RPMI7951 (cell line): ENCODE results near the gene SLC46A3. TPM values are rescaled to one million over a fixed set of nuclear protein-coding genes. Genes with fewer than 3 reads are reported as not detected.
"Not testable (repeated sequence)": the region's sequence is repeated elsewhere in the genome, so short reads cannot be mapped to it uniquely, and the experiment has no call there.

ENCODE experiments used
- DNase-seq: peaks from one replicate; pipeline ENCODE4 v3.0.0-alpha.2; 2012; ENCODE audit warnings: low read depth
- total RNA-seq: library from RNA; depleted of rRNA; stranded (reverse); fragments of >200 nt; shearing (Covaris generic); gene quantifications from 2 replicates; pipeline ENCODE4 v1.2.3, GENCODE V29; 2014

The SLC46A3 gene
- total RNA-seq, 1 experiment from 2014 or later: 7.6 TPM

DNA sequence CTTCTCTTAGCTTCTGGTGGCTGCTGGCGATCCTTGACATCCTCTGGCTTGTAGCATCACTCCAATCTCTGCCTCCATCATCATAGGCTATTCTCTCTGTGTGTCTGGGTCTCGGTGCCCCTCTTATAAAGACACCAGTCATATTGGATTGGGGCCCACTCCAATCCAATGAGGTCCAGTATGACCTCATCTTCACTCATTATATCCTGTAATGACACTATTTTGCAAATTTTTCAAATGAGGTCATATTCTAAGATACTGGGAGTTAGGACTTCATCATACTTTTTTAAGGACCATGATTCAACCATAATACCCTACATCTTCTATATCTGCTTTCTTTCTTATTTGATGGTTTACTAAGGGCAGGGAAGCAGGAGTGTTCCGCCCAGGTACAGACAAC lies 12.0 kb upstream of the SLC46A3 start:
- no peak for DNase-seq

DNA sequence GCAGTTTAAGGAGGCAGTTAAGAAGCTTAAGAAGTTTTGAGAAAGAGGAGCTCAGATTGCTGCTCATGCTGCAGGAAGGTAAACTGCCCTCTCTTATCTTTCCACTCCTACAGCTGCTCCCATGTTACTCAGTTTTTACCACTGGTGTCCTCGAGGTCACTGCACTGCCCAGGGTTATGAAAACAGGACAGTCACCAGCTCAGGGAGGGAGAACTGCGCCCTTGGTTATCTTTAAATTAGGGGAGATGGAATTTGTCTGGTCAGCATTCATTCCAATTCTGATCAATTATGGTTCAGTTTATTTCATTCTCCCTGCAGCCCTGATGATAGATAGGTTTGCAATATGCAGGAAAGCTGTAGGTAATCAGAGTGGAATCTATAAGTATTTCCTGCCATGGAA lies 10.8 kb upstream of the SLC46A3 start:
- no peak for DNase-seq

DNA sequence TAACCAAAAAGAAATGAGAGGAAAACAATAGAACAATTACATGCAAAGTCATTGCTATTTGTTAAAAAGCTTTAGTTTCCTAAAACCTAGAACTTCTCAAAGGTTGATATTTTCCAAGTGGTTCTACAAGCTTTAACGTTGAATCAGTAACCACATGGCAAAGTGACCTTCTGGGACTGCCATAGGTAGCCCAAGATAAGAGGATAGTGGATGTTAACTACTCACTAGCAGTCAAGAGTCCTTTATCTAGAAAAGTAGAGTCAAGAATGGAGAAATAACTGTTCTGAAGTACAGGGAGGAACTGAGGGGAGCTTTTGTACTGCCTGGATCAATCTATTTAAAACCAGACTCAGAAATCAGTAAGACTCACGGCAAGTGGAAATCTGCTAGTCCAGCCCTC lies 9.9 kb upstream of the SLC46A3 start:
- no peak for DNase-seq

DNA sequence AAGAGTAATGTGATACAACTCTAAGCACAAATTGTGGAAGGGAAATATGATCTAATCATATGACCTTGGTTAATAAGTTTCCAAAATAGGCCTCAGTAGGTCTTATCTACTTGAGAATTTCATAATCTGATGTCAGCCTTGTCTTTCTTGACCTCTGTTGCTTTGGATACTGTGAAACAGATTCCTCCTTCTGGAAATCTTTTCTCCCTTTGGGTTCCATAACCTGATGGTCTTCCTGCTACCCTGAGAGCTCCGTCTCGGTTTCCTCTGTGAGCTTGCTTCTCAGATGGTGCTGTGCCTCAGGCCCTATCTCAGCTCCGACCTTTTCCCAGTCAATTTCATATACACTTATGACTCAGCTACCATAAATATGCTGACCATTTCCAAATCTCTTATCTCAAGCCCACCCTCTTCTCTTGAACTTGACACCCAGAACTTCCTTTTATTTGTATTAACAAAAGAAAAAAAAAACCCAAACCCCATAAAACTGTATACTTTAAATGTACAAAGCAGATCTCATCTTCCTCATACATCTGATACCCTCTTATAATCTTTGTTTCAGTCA lies 6.4 kb upstream of the SLC46A3 start:
- DNase-seq: no peak

DNA sequence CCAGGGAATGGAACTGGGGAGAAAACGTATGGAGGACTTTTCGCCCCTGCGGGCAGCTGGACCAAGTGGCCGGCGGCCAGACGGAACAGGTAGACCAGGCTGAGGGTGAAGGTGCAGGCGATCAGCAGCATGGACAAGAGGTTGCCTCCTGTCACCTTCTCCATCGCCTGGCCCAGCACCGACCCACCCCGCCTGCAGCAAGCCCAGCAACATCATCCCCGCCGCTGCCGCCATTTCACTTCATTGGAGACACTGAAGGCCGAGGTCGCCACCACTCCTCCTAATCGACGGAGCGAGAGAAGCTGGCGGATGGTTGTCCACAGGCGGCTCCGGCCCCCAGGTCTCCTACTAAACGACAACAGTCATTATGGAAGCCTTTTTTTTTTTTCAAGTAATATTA lies 5.0 kb upstream of the SLC46A3 start:
- no peak for DNase-seq

DNA sequence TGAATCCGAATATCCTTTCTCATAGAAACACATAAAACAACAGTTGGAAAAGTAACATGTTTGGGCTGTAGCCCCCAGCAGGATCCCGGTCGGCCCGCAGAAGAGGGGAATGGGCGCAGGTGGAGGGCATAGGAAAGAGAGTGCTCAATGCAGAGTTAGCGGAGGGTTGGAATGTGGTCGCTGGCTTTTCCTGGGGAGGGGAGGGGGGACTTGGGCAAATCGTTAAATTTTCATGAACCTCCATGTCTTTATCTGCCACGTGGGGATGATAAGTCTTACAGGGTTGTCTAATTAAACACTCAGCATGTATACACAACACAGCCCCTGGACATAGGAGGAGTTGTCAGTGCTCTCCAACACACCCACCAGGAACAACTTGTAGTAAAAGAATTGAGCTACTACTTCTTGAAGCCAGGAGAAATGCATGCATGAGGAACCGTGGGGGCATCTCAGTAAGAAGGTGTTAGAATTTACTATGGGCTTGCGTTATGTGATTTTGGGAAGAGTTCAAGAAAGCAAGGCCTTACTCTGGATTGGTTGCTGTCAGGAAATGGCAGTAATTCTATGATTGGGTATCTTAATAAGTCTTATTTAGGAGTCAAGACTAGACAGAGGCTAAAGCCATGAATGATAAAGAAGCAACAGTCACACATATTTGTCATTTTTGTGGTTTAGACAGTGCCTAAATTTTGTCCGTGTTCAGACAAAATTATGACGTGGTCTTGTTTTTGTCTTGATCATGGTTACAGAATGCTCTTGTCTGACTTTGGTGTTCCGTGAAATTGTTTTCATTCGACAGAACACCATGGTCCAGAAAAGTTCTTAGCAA lies 671 bp upstream of the SLC46A3 start:
- DNase-seq: peak; percentile 77

DNA sequence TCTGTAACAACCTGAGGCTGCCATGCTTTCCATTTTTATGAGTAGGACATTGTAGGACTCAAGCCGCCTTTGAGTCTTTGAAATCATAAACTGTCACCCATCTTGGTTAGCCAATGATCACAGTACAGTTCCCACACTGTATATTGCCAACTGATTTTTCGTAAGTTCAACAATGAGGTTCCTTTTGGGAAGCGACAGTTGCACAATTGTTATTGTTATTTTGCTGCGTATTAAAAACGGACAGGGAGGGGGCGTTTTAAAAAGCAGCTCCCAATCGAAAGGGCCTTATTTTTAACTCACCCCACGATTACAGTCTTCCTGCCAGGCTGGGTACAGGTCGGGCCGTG lies 601 bp downstream of the SLC46A3 start:
- peak; percentile 6 for DNase-seq

DNA sequence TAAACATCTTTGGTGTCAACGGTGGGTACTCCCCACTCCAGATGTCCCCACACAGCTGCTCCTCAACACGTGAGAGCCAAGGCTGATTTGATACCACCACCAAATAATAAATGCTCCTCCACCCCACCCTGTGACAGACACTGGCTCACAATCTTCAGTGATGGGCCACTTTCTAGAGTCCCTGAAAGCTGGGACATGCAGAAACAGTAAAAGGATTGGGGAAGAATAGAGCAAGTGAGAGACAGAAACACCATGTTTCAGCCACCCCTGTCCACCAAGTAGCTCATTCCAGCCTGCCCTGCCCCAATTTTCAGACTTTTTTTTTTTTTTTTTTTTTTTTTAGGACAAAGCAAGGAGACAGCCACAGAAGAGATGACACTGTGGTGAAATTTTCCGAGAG lies 1.6 kb downstream of the SLC46A3 start:
- no peak for DNase-seq

DNA sequence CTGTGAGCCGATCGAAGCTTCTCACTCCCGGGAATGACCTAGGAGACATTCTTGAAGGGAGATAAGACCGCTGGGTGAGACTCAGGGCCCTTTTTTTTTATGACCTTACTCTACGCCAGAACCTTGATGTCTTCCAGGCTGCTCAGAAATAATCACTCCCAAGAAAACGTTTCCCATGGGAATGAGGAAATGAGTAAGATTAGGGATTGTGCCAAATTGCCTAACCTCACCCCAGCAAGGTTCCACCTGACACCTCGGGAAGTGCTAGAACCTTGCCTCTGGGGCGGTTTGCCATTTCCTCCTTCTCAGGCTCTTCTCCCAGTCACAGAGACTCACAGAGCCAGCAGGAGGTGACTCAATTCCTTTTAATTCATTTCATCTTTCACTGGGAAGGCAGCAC lies 2.3 kb downstream of the SLC46A3 start:
- peak; percentile 87 for DNase-seq

DNA sequence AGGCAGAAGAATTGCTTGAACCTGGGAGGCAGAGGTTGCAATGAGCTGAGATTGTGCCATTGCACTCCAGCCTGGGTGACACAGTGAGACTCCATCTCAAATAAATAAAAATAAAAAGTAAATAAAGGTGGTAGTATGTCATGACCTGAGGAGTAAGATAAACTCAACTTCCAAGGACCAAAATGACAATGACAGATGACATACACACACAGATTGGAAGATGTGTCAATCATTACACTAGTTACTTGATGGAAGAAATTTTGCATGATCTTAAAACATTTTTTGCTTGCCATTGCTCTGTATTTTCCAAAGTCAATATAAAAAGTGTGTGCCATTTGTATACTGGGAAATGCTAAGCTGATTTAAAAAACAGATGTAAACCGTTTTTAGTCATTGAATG lies 4.1 kb downstream of the SLC46A3 start:
- no peak for DNase-seq

DNA sequence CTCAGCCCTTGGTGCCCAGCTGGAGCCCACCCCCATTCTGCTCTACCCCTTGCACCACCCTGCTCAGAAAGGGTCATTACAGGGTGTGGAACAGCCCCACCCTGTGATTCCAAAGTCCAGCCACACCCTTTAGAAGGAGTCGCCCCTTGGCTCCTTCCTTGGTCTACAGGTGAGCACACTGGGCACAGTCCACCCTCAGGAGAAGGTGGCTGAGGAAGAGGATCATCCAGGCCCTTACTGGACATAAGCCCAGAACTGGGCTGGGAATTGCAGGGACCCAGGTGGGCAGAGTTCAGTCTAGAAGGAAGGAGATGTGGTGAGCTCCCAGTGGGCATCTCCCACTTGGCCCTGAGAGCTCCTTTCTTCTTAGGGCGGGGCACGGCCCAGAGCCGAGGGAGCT lies 8.6 kb downstream of the SLC46A3 start:
- no peak for DNase-seq

DNA sequence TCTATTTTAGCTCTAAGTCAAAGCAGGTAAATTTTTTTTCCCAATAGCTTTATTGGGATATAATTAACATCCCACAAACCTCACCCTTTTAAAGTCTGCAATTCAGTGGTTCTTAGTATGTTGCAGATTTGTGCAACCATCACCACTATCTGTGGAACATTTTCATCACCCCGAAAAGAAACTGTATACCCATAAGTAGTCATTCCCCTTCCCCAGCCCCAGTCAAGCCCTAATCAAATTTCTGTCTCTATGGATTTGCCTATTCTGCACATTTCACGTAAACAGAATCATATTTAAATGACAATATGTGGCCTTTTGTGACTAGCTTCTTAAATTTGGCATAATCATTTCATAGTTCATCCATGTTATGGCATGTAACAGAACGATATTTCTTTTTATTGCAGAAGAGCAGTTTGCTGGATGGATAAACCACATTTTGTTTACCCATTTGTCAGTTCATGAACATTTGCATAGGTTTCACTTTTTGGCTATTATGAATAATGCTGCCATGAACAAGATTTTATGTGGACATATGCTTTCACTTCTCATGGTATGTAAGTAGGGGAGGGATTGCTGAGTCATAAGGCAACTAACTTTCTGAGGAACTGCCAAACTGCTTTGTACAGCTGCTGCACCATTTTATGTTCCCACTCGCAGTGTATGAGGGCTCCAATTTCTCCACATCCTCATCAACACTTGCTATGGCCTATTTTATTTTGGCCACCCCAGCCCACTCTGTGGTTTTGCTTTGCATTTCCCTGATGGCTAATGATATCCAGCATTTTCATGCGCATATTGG lies 10.9 kb downstream of the SLC46A3 start:
- peak; percentile 83 for DNase-seq

DNA sequence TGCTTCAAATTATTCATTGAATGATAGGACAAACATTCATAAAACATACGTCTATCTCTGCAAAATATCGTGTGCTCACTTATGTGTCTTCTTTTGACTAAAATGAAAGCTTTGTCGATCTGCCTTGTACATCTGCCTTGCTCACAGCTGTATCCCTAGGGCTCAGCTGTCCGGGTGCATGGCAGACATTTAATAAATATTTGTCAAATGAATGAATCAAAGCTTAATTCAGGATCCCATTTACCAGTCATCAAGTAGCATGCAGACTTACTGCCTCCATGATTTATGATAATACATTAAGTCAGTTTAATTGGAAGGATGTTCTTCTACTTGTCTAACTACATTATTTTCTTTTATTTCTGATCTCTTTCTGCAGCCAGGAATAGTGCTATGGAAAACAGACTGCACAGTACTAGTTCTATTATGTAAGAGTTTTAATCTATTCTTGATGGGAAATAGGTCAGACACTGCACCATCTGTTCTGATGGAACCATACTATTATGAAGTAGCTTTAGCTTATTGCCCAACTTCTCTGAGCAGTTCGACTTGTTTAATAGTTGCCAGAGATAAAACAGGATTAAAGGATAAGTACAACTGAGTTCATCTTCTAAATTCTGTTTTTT lies 13.2 kb downstream of the SLC46A3 start:
- DNase-seq: no peak

DNA sequence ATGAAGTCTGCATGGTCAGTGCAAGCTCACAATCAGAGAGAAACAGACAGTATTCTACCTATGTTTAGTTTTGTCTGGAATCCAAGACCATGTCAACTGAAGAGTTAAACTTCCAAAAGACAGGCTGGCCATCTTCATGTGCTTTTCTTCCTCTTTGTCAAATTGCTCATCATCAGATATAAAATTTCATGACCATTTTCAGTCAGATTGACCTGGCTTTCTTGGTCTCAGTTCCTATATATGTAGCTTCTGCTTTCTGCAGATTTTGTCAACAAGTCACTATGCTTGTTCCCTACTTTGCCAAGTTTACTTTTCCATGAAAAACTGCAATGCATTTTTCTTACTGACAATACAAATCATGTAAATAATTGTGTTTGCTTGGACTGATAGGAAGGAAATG lies 13.9 kb downstream of the SLC46A3 start:
- DNase-seq: no peak

DNA sequence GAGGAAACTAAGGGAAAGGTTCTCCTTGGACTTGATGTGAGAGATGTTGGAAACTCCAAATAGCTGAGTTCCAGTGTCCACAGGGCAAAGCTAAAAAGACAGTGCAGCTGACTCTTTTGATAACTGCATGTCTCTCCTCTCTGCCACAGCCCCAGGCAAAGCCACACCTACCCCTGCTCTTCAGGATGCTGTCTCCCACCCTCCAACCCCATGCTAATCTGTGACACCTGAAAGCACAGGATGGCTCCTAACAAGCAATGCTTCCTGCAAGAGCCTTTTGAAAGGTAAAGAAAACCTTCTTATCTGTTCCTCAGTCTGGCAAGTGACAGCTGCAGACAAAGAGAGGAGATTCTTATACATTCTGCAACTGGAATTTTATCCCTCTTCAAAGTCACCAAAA lies 14.5 kb downstream of the SLC46A3 start:
- DNase-seq: no peak

DNA sequence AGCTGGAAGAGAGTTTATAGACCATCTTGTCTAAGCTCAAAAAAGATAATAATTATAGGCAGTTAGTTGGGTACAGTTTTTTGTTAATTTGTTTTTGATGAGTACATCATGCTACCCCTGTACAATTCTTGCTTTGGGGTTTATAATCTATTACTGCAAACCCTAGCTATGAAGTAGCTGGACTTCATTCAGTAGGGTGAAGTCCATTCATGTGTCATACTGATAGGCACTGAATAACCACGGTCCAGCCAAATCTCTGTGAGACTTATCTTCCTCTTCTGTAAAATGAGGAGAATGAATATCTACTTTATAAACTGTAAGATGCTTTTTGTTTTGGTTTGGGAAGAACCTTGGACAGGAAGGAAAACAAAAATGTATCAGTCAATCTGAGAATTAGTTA lies 19.5 kb downstream of the SLC46A3 start:
- no peak for DNase-seq

DNA sequence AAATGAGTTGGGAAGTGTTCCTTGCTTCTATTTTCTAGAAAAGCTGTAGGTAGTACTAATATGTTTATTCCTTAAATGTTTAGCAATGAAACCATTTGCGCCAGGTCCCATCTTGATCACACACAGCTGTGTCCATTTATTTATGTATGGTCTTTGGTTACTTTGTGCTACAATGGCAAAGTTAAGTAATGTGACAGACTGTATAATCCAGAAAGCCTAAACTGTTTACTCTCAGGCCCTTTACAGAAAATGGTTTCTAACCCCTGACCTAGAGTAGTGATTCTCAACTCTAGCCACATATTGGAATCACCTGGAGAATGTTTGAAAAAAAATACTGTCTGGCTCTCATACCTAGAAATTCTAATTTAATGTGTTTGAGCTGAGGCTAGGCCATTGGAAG lies 21.3 kb downstream of the SLC46A3 start:
- DNase-seq: no peak

DNA sequence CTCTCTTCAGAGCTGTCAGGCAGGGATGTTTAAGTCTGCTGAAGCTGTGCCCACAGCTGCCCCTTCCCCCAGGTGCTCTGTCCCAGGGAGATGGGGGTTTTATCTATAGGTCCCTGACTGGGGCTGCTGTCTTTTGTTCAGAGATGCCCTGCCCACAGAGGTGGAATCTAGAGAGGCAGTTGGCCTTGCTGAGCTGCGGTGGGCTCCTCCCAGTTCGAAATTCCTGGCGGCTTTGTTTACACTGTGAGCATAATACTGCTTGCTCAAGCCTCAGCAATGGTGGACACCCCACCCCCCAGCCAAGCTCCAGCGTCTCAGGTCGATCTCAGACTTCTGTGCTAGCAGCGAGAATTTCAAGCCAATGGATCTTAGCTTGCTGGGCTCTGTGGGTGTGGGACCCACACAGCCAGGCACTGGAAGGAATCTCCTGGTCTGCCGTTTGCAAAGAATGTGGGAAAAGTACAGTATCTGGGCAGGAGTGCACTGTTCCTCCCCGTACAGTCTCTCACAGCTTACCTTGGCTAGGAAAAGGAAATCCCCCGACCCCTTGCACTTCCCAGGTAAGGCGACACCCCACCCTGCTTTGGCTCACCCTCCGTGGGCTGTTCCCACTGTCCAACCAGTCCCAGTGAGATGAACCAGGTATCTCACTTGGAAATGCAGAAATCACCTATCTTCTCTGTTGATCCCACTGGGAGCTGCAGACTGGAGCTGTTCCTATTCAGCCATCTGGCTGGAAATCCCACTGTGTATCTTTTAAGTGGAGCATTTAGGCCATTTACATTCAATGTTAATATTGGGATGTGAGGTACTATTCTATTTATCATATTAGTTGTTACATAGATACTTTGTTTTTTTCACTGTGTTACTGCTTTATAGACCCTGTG lies 24.9 kb downstream of the SLC46A3 start:
- DNase-seq: peak; percentile 10

DNA sequence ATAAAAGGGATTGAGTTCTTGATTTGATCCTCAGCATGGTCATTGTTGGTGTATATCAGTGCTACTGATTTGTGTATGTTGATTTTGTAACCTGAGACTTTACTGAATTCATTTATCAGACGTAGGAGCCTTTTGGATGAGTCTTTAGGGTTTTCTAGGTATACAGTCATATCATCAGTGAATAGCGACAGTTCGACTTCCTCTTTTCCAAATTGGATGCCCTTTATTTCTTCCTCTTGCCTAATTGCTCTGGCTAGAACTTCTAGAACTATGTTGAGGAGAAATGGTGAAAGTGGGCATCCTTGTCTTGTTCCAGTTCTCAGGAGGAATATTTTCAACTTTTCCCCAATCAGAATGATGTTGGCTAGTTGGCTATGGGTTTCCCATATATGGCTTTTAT lies 32.9 kb downstream of the SLC46A3 start:
- DNase-seq: no peak

DNA sequence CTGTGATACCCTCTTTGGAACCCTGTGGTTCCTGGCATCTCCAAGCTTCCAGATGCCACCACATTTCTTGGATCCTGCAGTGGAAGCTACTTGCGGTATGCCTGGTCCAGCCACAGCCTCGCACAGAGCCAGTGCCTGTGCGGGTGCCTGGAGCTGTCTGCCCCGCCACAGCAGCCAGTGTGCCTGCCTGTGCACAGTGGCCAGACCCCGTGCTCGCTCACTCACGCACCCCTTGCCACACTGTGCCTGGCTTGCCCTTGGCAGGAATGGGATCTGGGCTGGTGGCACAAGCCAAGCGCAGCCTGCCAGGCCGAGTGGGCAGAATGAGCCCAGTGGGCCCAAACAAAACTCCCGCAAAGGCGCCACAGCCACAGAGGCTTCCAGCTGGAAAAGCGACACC lies 33.7 kb downstream of the SLC46A3 start:
- no peak for DNase-seq

DNA sequence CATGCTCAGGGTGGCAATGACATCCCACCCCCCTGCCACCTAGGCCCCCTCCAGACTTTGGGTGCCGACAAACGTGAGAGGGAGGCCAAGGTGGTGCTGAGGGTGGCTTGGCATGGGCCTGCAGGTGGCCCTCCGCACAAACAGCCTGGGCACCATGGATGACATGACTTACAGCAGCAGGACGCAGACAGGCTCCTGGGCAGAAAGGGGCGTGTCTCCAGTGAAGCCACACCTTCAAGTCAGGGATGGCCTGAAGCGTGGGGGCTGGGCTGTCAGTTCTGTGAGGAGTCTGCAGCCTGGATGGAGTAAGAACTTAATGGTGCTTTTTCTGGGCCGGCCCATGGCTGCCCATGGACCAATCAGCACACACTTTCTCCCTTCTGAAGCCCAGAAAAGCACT lies 34.5 kb downstream of the SLC46A3 start:
- DNase-seq: peak; percentile 4

DNA sequence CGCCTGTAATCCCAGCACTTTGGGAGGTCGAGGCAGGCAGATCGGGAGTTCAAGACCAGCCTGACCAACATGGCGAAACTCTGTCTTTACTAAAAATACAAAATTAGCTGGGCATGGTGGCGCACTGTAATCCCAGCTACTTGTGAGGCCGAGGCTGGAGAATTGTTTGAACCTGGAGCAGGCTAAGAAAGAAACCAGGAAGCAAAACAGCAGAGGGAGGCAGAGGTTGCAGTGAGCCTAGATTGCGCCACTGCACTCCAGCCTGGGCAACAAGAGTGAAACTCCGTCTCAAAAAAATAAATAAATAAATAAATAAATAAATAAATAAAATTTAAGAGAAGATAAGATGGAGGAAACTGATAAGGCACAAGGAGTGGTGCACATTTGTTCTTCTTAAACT lies 35.6 kb downstream of the SLC46A3 start:
- not testable (repeated sequence) for DNase-seq
